Measurements from ENCODE around the gene IFNL1.
"Not testable (repeated sequence)": the region's sequence is repeated elsewhere in the genome, so short reads cannot be mapped to it uniquely, and the experiment has no call there.

IFNL1 gene

DNA sequence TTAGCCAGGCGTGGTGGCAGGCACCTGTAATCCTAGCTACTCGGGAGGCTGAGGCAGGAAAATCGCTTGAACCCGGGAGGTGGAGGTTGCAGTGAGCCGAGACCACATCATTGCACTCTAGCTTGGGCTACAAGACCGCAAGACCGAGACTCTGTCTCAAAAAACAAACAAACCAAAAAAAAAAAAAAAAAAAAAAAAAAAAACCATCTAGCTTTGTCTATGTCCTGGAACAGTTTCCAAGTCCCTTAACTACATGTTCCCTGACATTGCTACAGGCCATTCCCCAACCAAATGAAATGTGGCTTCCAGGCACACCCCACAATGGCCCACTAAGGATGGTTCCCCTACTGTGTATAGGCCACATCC, 13.1 kb downstream of the IFNL1 start:
- not testable (repeated sequence) for DNase-seq

DNA sequence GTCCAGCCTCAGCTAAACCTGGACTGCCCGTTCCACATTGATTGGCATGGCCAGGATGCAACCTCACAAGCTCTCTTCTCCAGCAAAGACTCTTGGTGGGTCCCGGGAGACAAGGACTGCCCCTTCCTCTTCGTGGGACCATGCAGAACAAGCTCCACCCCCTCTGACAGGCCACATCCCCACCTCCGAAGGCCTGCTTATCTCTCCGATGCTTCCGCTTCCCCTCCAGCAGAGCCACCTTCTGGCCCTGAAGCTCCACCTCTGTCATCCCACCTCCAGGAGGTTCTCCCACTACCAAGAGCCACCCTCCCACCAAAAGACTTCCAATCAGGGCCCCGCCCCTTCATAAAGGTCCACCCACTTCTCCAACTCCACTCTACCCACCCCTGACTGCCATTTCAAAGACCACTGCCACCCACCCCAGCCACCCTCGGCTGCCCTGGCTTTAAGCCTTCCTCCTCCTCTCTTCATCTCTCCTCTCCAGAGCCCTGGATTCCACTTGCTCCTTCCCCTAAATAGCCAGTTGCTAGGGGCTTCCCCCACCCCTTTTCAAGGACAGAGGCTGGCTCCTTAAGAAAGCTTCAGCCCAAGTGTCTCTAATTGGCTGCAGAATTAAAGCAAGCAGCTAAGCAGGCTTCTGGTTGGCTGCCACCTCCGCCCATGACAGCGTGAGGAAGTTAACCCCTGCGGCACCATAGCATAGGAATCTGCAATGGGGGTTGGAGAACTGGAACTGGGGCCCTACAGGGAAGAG, 14.5 kb downstream of the IFNL1 start:
- DNase-seq, result no peak

DNA sequence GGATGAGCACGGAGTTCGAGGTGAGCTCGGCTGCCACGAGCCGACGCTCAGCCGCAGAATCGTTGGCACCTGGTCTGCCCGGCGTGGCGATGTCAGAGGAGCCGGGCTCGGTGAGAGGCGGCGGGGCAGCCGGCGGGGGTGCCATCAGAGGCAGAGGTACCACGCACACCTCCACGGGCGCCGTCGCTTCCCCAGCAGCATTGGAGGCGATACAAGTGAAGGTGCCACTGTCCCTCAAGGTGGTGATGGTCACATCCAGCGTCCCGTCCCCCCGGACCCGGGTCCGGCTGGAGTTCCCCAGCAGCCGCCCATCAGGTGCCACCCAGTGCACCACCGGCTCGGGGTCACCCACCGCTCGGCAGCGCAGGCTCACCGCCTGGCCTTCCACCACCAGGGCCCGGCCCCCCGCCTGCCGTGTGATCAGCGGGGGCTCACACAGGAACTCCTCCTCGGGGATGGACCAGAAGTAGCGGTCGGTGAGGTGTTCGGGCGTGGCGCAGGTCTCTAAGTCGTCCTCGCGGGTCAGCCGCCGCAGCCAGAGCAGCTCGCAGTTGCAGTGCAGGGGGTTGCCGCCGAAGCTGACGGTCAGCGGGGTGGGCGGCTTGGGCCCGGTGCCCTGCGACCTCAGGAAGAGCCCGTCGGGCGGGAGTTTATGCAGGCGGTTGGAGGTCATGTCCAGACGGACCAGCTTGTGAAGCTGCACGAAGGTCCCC, 18.0 kb downstream of the IFNL1 start:
- no peak for DNase-seq

DNA sequence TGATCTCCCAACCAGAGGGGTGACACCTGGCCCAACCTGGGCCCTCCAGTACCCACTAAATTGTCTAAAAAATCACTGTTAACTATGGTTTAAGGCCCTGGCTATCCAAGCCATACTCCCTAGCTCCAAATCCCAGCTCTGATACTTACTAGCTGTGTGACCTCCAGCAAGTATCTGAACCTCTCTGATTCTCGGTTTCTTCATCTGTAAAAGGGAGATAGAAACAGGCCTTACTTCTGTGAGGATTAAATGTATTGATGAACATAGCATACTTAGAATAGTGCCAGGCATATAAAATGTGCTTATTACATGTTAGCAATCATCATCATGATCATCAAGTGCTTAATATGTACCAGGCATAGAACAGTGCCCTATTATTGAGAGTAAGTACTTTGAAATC, 19.7 kb downstream of the IFNL1 start:
- DNase-seq, result no peak

DNA sequence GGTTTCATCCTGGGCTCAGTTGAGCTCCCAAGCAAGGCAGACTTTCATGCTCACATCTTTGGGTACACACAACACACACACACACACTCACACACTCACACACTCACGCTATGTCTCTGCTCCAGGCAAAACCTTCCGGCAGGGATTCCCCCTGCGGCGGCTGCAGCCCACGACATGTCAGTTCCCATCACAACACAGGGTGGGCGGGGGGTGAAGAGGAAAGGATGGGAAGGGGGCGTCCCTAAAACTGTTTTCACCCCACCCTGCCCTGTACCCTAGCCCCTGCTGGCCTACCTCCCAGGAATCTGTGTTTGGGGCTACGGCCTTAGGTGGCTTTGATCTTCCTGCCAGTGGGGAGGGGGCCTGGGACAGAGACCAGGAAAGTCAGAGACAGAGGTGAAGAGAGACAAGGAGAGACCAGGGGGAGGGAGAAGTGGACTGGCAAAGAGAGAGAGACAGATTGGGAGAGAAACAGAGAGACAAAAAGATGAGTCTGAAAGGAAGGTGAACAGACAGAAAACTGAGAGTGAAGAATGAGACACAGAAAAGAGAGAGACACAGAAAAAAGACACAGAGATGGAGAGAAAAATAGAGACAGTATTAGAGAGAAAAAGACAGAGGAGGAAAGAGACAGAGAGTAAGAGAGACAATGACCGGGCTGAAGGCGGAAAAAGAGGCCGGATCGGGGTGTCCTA, 20.6 kb downstream of the IFNL1 start:
- no peak for DNase-seq

DNA sequence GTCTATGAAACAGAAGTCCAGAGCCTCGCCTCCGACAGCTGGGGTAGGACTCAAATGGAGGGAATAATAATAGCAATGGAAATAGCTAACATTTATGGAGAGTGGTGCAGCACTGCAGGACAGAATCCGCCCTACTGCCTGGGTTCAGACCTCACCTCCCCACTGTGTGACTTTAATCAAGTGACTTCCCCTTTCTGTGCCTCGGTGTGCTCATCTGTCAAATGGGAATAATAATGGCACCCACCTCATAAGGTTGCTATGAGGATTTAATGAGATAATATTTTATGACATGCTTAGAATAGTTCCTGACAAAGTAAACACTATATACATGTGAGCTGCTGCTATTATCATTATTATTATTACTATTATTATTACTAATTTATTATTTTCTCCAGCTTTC, 21.3 kb downstream of the IFNL1 start:
- DNase-seq, result no peak

DNA sequence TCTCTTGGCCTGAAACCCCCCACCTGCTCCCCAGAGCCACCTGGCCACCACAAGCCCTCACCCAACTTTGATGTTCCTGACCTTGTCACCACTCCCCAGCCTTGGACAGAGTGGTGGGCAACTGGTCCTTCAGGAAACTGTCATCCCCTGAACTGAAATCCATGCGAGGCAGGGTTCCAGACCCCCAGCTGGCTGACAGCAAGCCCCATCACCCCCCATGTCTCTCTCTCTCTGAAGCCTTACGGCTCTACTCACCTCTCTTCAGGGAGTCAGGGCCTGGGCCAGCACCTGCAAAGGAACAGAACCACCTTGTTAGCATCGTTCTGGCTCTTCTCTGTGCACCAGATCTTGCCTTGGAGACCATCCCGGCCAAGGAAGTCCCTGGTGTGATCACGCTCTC, 21.9 kb downstream of the IFNL1 start:
- DNase-seq, result no peak

DNA sequence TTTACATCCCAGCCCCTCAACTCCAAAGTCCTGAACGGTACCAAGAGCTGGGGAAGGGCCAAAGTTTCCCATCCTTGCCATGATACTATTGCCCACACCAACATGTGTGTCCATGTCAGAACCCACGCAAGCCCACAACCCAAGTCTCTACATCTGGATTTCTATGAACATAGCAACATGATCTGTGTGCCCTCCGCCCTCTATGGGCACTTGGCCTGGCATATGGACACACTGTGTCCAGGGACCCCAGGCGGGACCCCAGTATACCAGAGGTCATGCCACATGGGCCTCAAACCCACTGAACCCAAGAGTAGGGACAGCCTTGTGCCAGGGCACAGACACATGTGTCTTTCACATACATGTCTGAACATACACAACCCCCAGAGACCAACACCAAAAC, 22.5 kb downstream of the IFNL1 start:
- DNase-seq, result no peak

DNA sequence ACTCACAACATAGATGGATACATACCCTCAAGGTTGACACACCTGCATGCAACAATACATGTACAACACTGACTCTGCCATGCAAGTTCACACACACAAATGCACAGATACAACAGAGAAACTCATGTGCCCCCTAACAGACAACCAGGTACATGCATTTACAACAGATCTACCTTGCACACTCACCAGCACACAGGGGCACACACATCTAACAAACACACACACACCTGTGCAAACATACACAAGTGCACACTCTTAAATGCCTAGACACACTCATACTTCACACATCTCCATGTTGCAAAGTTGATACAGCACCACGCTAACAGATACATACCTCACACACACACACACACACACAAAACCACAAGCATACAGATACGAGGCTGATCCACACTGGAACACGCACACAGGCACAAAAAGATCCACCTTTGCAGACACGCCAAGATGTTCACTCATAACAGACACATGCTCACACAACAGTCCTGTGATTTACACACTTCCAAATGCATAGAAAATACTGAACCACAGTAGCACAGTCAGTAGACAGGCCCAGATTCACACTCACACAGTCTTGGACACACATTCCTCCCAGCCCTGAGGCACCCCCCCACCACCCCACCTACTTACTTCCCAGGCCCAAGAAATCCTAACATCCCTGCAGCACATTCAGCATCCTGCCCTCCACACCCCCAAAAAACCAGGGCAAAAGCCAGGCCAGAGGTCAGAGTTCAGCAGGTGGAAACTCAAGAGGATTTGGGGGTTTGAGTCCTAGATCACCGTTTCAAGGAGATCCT, 23.1 kb downstream of the IFNL1 start:
- no peak for DNase-seq

DNA sequence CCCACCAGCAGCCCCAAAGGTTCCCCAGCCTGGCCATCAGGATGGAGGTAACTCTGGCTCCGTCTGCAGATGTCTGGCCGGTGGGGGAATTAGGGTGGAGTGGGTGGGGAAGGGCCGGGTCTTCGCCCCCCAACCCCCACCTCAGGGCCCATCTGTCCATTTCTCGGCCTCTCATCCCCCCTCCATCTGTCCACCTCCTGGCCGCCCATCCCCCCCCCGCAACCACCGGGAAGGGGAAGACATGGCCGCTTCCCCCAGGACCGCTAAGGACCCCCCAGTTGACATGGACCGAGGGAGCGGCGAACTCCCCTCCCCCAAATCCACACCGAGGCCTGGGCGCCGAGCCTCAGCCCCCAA, 23.7 kb downstream of the IFNL1 start:
- no peak for DNase-seq

DNA sequence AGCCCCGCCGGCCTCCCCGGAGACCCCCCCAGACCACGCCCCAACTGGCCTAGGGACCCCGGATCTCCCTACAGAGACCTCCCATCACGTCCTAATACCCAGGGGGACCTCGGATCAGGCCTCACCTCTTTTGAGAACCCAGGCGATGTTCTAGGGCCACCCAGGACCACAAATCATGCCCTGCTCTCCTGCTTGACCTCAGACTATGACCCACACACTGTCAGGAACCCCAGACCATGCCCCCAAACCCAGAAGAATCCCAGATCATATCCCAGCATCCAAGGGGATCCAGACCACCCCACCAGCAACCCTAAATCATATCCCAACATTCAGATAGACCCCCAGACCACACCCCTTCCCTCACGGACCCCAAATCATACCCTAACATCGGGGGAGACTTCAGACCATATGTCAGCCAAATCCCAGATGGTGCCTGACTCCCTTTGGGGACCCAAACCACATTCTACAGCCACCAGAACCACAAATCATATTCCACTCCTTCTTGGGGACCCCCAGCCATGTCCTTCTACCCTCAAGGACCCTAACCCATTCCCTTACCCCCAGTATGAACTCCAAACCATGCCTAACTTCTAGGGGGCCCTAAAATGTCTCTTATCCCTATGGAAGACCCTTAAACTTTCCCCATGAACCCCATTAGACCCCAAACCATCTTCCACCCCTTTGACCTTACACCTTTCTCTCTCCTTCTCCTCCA, 25.1 kb downstream of the IFNL1 start:
- no peak for DNase-seq

DNA sequence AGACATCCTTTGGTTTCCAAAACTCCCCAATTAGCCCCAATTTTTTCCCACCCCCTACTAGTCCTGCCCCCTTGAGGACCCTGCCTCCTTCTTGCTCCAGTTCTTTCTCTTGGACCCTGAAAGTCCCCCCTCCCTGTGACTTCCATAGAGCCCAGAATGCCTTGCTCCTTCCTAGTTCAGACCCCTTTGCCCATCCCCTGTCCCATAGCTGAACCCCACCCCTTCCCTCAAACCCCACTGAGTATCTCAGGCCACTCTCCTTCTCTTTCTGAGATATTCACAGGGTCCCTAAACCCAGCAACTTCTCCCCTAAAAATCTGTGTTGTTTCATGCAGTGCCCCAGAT, 25.6 kb downstream of the IFNL1 start:
- DNase-seq, result no peak

DNA sequence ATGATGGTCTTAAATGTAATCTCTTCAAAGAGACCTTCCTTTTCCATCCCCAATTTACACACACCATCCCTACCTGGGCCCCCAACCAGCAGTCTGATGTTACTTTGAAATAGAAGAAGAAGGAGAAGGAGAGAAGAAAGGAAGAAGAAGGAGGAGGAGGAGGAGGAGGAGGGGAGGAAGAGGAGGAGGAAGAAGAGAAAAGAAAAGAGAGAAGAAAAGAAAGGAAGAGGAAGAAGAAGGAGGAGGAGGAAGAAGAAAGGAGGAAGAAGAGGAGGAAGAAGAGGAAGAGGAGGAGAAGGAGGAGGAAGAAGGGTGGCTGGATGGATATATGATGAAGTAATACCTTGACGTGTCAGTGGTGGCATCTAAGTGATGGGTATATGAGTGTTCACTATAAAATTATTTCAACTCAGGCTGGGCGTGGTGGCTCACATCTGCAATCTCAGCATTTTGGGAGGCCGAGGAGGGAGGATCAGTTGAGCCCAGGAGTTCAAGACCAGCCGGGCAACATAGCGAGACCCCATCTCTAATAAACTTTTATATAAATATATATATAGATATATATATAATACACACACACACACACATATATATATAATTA, 28.1 kb downstream of the IFNL1 start:
- no peak for DNase-seq

DNA sequence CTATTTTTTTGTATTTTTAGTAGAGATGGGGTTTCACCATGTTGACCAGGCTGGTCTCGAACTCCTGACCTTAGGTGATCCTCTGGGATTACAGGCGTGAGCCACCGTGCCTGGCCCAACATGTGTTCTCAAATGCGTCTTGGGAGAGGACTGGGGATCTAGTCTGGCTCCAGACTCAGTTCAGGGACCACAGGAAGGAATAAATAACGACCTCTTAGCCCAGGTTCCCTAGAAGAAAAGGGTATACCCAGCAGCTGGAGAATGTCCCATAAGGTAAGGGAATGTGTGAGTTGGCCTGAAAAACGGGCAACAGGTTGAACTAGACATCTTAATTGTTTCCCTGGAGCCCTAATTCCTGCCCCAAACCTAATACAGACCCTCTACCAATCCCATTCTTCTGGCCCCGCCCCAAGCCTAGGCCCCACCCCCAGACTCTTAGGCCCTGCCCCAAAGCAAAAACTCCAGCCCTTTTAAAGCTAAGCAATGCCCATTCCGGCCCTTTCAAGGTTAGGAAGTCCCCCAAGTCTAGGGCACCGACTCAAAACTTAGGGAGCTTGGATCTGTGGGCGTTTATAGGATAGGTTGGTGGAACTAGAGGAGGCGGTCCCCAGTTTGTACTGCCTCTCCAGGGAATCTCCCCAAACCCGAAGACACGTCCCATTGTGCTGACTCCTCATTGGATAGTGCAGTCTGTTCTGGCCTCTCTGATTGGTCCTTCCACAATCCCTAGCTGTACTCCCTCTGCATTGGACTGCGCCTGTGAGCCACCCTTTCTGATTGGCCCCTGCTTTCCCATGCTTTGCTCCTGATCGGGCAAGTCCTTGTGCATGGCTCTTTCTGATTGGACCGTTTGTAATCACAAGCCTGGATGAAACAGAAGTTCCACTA, 29.8 kb downstream of the IFNL1 start:
- DNase-seq, result no peak

DNA sequence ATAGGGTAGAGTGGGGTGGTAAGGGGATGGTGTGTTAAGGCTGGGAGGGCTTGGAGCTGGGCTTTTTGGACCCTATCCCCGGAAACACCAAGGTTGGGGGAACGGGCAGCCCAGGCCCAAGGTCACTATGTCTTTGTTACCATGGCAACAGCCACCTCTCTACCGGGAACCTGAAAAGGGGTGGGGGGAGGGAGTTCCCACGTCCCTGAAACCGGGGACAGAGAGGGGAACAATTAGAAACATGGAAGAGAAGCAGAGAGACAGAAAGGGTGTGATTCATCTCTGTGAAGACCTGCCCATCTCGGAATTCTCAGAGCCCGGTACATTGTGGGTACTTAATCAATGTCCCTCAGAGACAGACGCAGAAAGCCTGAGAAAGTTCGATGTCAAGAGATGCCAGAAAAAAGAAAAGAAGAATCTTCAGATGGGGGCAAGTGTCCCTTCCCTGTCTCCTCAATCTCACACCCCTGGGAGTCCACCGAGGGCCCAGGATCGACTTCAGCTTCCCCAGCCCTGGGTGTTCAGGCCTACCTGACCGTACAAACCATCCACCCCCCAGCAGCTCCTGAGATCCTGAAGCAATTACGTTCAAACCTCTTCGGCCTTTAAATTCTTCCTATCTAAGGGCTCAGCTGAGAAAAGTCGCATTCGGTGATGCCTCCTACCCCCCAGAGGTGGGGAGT, 31.3 kb downstream of the IFNL1 start:
- DNase-seq, result no peak

DNA sequence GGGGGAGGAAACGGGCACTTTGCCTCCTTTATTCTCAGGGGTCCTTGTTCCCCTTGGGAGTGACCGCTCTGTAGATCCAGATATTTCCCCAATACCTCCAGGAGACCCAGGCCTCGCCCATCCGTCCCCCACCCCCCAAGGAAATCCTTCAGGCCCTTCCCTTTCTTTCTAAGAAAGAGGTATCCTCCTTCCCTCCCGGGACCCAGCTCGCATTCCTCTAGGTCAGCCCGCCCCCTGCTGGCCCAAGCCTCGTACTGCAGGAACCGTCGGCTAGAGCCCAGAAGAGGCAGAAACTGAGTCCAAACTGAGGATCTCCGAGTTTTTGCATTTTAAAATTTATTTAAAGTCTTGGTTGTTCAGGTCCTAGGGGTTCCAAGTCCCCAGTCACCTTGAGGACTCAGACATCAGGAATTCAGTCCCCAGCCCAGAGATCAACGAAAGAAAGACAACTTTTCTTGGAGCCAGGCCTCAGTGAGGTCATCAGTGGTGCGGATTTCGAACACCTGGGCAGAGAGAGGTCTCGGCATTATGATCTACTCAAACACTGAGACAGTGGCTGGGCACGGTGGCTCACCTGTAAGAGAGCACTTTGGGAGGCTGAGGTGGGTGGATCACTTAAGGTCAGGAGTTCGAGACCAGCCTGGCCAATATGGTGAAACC, 32.0 kb downstream of the IFNL1 start:
- peak; percentile 90 for DNase-seq

DNA sequence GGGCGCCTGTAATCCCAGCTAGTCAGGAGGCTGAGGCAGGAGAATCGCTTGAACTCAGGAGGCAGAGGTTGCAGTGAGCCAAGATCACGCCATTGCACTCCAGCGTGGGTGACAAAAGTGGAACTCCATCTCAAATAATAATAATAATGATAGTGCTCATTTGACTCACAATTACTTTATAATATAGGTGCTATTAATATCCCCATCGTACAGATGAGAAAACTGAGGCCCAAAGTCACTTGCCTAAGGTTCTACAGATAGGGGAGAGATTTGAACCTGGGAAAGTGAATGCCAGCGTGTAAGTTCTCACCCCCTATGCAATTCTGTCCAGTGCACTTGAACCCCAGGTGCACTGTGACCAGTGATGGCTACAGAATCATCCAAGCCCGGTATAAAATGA, 33.7 kb downstream of the IFNL1 start:
- no peak for DNase-seq

DNA sequence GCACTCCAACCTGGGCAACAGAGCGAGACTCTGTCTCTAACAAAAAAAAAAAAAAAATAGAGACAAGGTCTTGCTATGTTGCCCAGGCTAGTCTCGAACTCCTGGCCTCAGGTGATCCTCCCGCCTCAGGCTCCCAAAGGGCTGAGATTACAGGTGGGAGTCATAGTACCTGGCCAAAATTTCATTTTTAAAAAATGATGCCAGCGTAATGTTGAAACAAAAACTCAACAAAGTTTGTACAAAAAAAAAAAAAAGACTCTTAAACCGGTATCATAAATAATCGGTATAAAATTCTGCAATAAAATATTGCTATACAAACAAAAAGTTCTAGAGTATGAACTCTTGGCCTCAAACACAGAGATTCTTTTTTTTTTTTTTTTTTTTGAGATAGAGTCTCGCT, 36.1 kb downstream of the IFNL1 start:
- no peak for DNase-seq

DNA sequence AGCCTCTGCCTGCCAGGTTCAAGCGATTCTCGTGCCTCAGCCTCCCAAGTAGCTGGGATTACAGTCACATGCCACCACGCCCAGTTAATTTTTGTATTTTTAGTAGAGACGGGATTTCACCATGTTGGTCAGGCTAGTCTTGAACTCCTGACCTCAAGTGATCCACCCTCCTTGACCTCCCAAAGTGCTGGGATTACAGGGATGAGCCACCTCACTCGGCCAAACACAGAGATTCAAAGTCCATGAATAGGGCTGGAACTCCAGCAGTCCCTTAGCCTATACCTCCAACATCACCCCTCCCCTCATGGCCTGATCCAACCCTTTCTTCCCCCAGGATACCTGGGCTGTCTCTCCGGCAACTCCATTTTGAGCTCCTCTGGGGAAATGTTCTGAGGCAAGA, 36.5 kb downstream of the IFNL1 start:
- DNase-seq, result not testable (repeated sequence)

DNA sequence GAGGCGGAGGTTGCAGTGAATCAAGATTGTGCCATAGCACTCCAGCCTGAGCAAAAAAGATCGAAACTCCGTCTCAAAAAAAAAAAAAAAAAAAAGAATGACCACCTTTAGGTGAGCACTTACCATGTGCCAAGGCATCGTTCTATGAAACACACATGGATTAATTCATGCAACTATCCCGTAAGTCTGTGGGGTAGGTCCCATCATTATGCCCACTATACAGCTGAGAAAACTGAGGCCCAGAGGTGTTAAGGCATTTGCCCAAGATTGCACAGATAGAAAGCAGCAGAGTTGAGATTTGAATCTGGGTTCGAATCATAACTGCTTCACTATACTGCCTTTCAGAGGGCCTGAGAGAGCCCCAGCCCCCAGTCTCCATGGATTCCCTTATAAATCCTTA, 37.3 kb downstream of the IFNL1 start:
- DNase-seq, result no peak
